ENCODE results near the gene CSPG4.

CSPG4 gene

DNA sequence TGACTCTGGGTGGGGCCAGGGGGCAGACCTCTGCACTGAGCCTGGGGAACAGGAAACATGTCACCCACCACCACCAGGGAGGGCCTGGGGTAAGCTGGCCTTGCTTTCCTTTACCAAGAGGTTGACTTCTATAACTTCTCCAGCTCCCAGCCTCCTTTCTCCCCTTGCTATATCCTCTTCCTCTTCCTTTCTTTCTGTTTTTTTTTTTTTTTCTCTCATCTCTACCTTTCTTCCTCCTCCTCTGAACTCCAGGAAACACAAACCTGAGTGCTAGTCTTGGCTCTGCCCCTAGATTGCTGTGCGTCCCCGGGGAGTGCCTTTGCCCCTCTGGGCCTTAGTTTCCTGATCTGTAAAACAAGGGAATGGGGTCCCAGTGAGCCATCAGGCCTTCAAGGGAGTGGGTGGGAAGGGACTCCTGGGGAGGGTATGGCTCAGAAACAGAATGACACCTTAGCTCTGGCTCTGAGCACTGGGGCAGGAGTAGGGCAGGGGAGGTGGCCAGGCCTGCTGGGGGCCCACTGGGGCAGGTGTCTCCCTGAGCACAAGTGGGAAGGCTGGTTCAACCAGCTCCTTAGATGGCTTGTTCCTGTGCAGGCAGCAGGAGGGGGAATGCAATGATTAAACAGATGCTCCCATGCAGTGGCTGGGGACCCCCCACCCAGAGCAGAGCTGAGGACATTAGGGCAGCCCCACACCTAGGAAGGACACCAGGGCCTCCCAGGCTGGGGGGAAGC lies 60.7 kb downstream of the CSPG4 start:
- no peaks in the 10 kb centered on the region for H3K9me3 ChIP-seq (replicated peaks; ENCODE audit: low read length)
- H3K4me1 ChIP-seq (ENCODE audit: control insufficient read depth, insufficient read depth, low read length): peaks cover 60% of the 10 kb centered on the region
- H3K36me3 ChIP-seq (ENCODE audit: insufficient read depth, low read length): peaks cover 25% of the 10 kb centered on the region
- peak overlapping the region; percentile 90 for H3K4me3 ChIP-seq (ENCODE audit: low read length)
- no peaks in the 10 kb centered on the region for H3K27me3 ChIP-seq (ENCODE audit: control insufficient read depth, insufficient read depth, low read length)
- H3K9ac ChIP-seq (ENCODE audit: low read depth, low read length): peak overlapping the region; percentile 20
- H3K4me2 ChIP-seq (ENCODE audit: low read length): peak overlapping the region; percentile 93

DNA sequence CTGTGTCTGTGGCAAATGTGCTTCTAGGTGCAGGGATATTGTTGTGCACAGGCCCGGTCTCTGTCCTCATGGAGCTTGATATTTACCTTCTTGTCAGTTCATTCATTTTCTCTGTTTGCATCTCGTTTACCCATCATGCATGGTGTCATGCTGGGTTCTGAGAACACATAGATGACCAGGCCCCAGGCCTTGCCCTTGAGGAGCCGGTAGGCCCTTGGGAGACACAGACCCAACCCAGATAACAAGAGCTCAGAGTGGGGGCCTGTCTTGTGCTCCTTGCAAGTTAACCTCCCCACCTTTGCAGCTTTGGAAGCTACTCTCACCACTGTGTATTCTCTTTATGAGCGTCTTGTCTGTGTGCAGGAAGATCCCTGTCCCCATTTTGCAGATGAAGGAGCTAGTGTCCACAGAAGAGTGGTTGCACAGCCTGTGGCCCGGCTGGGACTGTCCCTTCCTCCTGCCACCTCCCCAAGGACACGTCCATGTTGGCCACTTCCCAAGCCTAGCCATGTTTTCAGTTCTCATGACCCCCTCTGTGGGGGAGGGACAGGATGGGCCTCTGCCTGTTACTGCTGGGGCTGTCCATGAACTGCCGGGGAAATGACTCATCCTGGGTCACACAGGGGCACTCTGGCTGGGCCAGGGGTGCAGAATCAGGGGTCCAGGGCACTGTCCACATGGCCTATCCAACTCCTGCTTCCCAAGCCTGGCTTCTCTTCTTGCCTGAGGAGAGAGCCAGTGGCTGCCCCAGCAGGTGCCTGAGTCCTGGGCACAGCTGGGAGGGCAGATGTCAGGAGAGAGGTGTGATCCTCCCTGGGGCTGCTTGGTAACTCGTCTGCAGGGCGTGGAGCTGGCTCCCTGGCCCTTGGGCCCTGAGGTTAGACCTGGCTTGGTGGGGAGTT lies 61.5 kb downstream of the CSPG4 start:
- Histone ChIP-seq H3K9ac (ENCODE audit: low read depth, low read length) (peak overlapping the region; percentile 20), H3K4me1 (ENCODE audit: control insufficient read depth, insufficient read depth, low read length) (peaks cover 68% of the 10 kb centered on the region), H3K36me3 (ENCODE audit: insufficient read depth, low read length) (peaks cover 21% of the 10 kb centered on the region), H3K4me3 (ENCODE audit: low read length) (peak overlapping the region; percentile 90), H3K4me2 (ENCODE audit: low read length) (peak overlapping the region; percentile 93), H3K9me3 (replicated peaks; ENCODE audit: low read length) (no peaks in the 10 kb centered on the region), H3K27me3 (ENCODE audit: control insufficient read depth, insufficient read depth, low read length) (no peaks in the 10 kb centered on the region)

DNA sequence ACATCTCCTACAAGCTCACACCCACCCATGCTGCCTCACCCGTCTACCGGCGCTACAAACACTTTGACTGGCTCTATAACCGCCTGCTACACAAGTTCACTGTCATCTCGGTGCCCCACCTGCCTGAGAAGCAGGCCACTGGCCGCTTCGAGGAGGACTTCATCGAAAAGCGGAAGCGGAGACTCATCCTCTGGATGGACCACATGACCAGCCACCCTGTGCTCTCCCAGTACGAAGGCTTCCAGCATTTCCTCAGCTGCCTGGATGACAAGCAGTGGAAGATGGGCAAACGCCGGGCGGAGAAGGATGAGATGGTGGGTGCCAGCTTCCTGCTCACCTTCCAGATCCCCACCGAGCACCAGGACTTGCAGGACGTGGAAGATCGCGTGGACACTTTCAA lies 62.8 kb downstream of the CSPG4 start:
- no peaks in the 10 kb centered on the region for H3K9me3 ChIP-seq (replicated peaks; ENCODE audit: low read length)
- peak overlapping the region; percentile 92 for H3K9ac ChIP-seq (ENCODE audit: low read depth, low read length)
- H3K4me3 ChIP-seq (ENCODE audit: low read length): peak overlapping the region; percentile 90
- H3K36me3 ChIP-seq (ENCODE audit: insufficient read depth, low read length): peaks cover 19% of the 10 kb centered on the region
- H3K4me2 ChIP-seq (ENCODE audit: low read length): peak overlapping the region; percentile 93
- H3K4me1 ChIP-seq (ENCODE audit: control insufficient read depth, insufficient read depth, low read length): peaks cover 68% of the 10 kb centered on the region
- no peaks in the 10 kb centered on the region for H3K27me3 ChIP-seq (ENCODE audit: control insufficient read depth, insufficient read depth, low read length)

DNA sequence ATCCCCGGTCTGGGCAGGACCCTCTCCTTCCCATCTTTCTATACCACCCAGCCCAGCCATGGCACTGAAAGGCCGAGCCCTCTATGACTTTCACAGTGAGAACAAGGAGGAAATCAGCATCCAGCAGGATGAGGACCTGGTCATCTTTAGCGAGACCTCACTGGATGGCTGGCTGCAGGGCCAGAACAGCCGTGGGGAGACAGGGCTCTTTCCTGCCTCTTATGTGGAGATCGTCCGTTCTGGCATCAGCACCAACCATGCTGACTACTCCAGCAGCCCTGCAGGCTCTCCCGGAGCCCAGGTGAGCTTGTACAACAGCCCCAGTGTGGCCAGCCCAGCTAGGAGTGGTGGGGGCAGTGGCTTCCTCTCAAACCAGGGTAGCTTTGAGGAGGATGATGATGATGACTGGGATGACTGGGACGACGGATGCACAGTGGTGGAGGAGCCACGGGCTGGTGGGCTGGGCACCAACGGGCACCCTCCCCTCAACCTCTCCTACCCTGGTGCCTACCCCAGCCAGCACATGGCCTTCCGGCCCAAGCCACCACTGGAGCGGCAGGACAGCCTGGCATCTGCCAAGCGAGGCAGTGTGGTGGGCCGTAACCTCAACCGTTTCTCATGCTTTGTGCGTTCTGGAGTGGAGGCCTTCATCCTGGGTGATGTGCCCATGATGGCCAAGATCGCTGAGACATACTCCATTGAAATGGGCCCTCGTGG lies 63.4 kb downstream of the CSPG4 start:
- Histone ChIP-seq H3K27me3 (ENCODE audit: control insufficient read depth, insufficient read depth, low read length) (no peaks in the 10 kb centered on the region), H3K4me2 (ENCODE audit: low read length) (peak overlapping the region; percentile 93), H3K9ac (ENCODE audit: low read depth, low read length) (peak overlapping the region; percentile 92), H3K9me3 (replicated peaks; ENCODE audit: low read length) (no peaks in the 10 kb centered on the region), H3K4me1 (ENCODE audit: control insufficient read depth, insufficient read depth, low read length) (peaks cover 64% of the 10 kb centered on the region), H3K36me3 (ENCODE audit: insufficient read depth, low read length) (peaks cover 15% of the 10 kb centered on the region), H3K4me3 (ENCODE audit: low read length) (peak overlapping the region; percentile 90)

DNA sequence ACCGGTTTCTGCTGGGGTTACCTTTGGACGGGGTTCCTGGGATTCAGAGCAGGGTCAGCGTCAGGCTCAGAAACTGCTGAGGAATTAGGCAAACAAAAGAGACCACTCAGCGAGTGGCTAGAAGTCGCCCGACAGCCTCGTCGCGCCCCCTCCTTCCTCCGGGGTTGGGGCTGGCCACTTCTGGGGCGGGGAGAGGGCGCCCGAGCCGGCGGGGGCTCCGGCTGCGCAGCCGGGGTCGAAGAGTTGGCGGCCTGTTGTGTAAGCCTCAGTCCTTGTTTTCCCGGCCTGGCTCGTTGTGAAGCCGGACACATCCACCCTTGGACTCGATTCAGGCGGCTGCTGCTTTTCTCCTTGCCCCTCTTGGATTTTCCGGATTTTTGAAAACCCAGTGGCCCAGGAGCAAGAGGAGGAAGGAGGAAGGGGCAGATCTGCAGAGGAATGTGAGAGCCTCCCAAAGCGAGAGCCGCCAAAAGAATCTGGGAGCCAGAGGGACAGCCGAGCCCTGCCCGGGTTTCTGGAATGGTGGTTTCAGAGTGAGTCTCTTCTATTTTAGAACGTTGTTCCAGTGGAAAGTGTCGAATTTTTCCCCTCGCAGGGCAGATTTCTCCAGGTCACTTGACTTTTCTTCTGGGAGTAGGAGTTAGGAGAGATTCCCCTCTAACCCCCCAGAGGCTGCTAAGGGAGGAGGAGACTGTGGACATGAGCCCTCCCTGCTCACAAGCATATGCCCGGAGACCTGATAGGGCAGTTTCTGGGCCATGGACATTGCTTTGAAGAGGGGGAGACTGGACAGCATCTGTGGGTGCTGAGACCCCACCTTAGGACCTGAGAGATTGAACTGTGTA lies 64.3 kb downstream of the CSPG4 start:
- H3K27me3 ChIP-seq (ENCODE audit: control insufficient read depth, insufficient read depth, low read length): no peaks in the 10 kb centered on the region
- peaks cover 61% of the 10 kb centered on the region for H3K4me1 ChIP-seq (ENCODE audit: control insufficient read depth, insufficient read depth, low read length)
- H3K4me2 ChIP-seq (ENCODE audit: low read length): peak overlapping the region; percentile 93
- H3K9me3 ChIP-seq (replicated peaks; ENCODE audit: low read length): no peaks in the 10 kb centered on the region
- H3K36me3 ChIP-seq (ENCODE audit: insufficient read depth, low read length): peaks cover 12% of the 10 kb centered on the region
- peak overlapping the region; percentile 92 for H3K9ac ChIP-seq (ENCODE audit: low read depth, low read length)
- peak overlapping the region; percentile 90 for H3K4me3 ChIP-seq (ENCODE audit: low read length)

DNA sequence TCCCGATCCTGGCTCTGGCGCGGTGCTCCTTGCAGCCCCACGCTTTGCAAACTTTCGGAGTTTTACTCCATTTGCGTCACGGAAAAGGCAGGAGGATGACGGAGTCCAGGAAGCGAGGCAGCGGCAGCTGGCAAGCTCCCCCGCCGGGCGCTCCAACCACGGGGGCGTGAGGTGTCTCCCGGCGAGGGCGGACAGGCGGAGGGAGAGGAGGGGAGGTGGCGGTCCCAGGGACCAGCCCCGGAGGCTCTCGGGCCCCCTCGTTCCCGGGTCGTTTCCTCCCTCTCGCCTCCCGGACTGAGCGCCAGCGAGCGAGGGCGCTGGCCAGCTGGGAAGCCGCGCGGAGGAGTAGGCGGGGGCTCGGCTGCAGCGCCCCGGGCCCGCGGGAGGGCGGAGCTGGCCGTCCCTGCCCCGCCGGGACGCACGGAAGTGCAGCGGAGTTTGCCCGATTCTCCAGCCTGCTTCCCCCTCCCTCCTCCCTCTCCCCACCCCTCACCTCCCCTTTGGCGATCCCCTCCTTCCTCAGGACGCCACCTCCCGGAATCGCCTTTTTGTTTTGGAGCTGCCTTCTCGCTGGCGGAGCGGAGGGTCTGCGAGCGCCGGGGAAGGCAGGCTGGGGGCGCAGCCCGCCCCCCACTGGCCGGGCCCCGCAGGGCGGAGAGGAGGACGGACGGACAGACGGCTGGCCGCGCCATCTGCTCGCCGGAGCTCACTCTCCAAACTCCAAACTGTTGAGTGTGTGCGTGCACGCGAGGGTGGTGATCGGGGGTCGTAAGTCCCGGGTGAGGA lies 65.1 kb downstream of the CSPG4 start, which contains the start of gene SNX33:
TSS of gene SNX33 (plus strand) at position 543 of the 786 bp plus-strand sequence. CDS start 1,191 bp downstream, outside the sequence.
- H3K9me3 ChIP-seq (replicated peaks; ENCODE audit: low read length): no peaks in the 10 kb centered on the region
- H3K4me1 ChIP-seq (ENCODE audit: control insufficient read depth, insufficient read depth, low read length): peaks cover 53% of the 10 kb centered on the region
- H3K4me3 ChIP-seq (ENCODE audit: low read length): peak within 1 kb of the TSS; percentile 90
- no peaks in the 10 kb centered on the region for H3K27me3 ChIP-seq (ENCODE audit: control insufficient read depth, insufficient read depth, low read length)
- H3K4me2 ChIP-seq (ENCODE audit: low read length): peak within 1 kb of the TSS; percentile 93
- H3K36me3 ChIP-seq (ENCODE audit: insufficient read depth, low read length): peaks cover 12% of the 10 kb centered on the region
- H3K9ac ChIP-seq (ENCODE audit: low read depth, low read length): peak within 1 kb of the TSS; percentile 92

DNA sequence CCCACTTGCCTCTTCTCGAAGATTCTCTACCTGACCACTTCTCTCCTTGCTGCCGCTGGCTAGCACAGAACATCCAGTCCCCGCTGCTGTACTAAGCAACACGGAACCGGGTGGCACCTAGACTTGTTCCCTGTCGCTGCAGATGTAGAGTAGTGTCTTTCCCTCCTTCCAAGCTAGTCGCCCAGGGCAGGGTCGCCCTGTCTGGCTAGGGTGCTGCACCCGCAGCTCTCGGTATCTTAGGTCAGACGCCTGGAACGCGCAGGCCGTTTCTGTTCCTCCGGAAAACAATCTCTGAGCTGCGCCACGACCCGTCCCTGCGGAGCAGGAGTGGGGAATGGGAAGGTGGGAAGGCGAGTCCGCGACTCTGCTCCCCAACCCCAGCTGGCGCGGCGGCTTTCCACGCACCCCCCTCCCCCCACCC lies 65.7 kb downstream of the CSPG4 start:
- peaks cover 12% of the 10 kb centered on the region for H3K36me3 ChIP-seq (ENCODE audit: insufficient read depth, low read length)
- H3K9ac ChIP-seq (ENCODE audit: low read depth, low read length): peak overlapping the region; percentile 92
- H3K4me2 ChIP-seq (ENCODE audit: low read length): peak overlapping the region; percentile 93
- peak overlapping the region; percentile 90 for H3K4me3 ChIP-seq (ENCODE audit: low read length)
- H3K4me1 ChIP-seq (ENCODE audit: control insufficient read depth, insufficient read depth, low read length): peaks cover 47% of the 10 kb centered on the region
- no peaks in the 10 kb centered on the region for H3K9me3 ChIP-seq (replicated peaks; ENCODE audit: low read length)
- H3K27me3 ChIP-seq (ENCODE audit: control insufficient read depth, insufficient read depth, low read length): no peaks in the 10 kb centered on the region

DNA sequence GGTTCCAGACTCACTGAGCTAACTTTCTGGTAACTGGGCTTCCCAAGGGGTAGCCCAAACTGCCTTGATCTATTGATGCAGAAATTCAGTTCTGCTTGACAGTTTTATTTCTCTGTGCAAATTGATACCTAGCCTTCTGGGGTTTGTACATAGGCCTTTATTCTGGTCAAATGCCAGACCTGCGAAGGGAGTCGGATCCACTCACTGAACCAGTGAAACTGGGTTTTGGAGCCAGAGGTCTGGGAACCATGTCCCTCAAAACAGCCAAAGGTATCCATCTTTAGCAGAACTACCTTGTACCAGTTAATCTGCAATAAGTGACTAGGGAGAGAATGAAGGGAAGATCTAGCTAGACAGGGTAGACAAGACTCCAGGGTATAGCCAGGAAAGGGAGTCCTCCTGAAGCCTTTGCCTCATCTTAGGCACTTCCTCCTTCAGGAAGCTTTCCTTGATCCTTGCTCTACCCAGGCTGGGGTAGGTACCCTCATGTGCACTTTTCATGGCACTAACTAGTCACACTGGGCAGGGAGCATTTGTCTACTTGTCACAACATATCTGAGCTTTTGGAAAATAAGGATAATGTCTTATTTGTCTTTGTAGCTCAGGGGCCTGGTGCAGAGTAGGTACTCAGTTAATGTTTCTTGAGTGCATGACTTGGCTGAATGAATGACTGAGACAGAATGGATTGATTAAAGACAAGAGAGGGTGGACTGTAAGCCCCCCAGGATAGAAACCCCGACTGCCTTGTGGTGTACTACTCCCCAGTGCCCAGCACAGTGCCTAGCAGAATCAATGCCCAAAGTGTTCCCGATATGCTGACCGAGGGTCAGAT lies 66.3 kb downstream of the CSPG4 start:
- H3K36me3 ChIP-seq (ENCODE audit: insufficient read depth, low read length): peaks cover 12% of the 10 kb centered on the region
- H3K9me3 ChIP-seq (replicated peaks; ENCODE audit: low read length): no peaks in the 10 kb centered on the region
- peak overlapping the region; percentile 92 for H3K9ac ChIP-seq (ENCODE audit: low read depth, low read length)
- H3K4me1 ChIP-seq (ENCODE audit: control insufficient read depth, insufficient read depth, low read length): peaks cover 41% of the 10 kb centered on the region
- H3K27me3 ChIP-seq (ENCODE audit: control insufficient read depth, insufficient read depth, low read length): no peaks in the 10 kb centered on the region
- H3K4me2 ChIP-seq (ENCODE audit: low read length): peak overlapping the region; percentile 93
- H3K4me3 ChIP-seq (ENCODE audit: low read length): peak overlapping the region; percentile 90

DNA sequence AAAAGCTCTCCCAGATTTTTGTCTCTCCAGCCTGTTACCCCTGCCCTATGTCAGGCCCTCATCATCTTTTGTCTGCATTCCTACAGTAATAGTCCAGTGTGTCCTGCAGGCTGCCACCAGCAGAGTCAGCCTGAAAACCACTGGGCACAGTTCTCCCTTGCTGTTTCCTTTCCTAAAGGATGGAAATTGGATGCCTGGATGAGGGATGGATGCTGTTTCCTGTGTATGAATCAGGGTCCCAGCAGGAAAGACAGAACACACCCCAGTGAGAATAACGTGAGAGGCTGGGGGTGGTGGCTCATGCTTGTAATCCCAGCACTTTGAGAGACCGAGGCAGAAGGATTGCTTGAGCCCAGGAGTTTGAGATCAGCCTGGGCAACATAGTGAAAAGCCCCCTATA lies 68.3 kb downstream of the CSPG4 start:
- no peak overlapping the region for H3K4me2 ChIP-seq (ENCODE audit: low read length)
- H3K36me3 ChIP-seq (ENCODE audit: insufficient read depth, low read length): peaks cover 2% of the 10 kb centered on the region
- peaks cover 26% of the 10 kb centered on the region for H3K4me1 ChIP-seq (ENCODE audit: control insufficient read depth, insufficient read depth, low read length)
- no peak overlapping the region for H3K4me3 ChIP-seq (ENCODE audit: low read length)
- no peaks in the 10 kb centered on the region for H3K27me3 ChIP-seq (ENCODE audit: control insufficient read depth, insufficient read depth, low read length)
- H3K9me3 ChIP-seq (replicated peaks; ENCODE audit: low read length): no peaks in the 10 kb centered on the region
- H3K9ac ChIP-seq (ENCODE audit: low read depth, low read length): no peak overlapping the region
